ENCODE results near the gene PNLIPRP2.

DNA sequence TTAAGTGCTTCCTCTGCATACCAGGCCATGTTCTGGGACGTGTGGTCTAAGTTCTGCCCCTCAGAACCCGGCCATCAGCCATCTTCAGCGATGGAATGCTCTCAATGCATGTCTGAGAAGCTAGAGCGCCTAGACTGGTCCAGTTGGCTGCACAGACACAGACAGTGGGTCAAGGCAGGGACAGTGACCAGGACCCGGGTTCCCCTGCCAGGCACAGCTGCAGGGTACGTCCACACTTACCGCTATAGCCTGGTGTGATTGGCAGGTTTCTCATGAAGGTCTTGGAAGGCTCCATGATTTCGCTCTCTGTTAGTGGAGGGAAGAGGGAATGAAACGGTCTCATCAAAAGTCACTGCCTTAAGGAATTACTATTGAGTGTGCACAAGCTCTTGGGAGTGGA, 47.3 kb downstream of the PNLIPRP2 start:
- TF ChIP-seq ETV6 (CRISPR knock-in tag; IDR thresholded peaks at IDR 0.05) (no peak), PRDM15 (CRISPR knock-in tag; IDR thresholded peaks at IDR 0.05) (no peak), IRF2 (CRISPR knock-in tag; IDR thresholded peaks at IDR 0.05; ENCODE audit: borderline replicate concordance, low read depth) (no peak), CTCF (IDR thresholded peaks at IDR 0.05) (no peak), GABPB1 (CRISPR knock-in tag; IDR thresholded peaks at IDR 0.05) (no peak), JUN (CRISPR knock-in tag; IDR thresholded peaks at IDR 0.05) (no peak), CREB1 (CRISPR knock-in tag; IDR thresholded peaks at IDR 0.05) (no peak)
- TF ChIP-seq, protein P1, sequence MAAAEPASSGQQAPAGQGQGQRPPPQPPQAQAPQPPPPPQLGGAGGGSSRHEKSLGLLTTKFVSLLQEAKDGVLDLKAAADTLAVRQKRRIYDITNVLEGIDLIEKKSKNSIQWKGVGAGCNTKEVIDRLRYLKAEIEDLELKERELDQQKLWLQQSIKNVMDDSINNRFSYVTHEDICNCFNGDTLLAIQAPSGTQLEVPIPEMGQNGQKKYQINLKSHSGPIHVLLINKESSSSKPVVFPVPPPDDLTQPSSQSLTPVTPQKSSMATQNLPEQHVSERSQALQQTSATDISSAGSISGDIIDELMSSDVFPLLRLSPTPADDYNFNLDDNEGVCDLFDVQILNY (CRISPR knock-in tag; IDR thresholded peaks at IDR 0.05): no peak
